Stimulated activated effector memory CD8-positive, alpha-beta T cell treated with anti-CD3 and anti-CD28 coated beads, Interleukin-12 subunit alpha, Interleukin-12 subunit beta, amount 100 ng/mL, for 72 hours (primary cell): ENCODE results near the gene UNC5CL.

Source experiments
- ATAC-seq: fragments of 150-1000 bp; cut with Tn5 transposase; 2 replicates; pipeline ENCODE4 v1.10.0; 2021
- DNase-seq, 2 donors: peaks; one replicate each; pipeline ENCODE4 v3.0.0; 2021 to 2022; ENCODE audit warnings: low spot score in 2 of 2
- H3K27ac Mint-ChIP-seq: one replicate; pipeline ENCODE4 v1.8.0; 2022; ENCODE audit warnings: mild to moderate bottlenecking, mixed read lengths
- H3K36me3 Mint-ChIP-seq: one replicate; pipeline ENCODE4 v1.8.0; 2022; ENCODE audit warnings: mild to moderate bottlenecking, mixed read lengths
- H3K4me1 Mint-ChIP-seq: one replicate; pipeline ENCODE4 v1.8.0; 2022; ENCODE audit warnings: mixed read lengths
- H3K4me3 Mint-ChIP-seq: one replicate; pipeline ENCODE4 v1.8.0; 2022; ENCODE audit warnings: mild to moderate bottlenecking, mixed read lengths
- H3K9me3 Mint-ChIP-seq: one replicate; pipeline ENCODE4 v1.8.0; 2022; ENCODE audit warnings: mixed read lengths

UNC5CL gene

GRCh38 chr6:41071923-41072835 lies 33.2 kb upstream of the UNC5CL start, which contains the start of gene OARD1:
Gene OARD1, minus strand, starts transcription at chr6:41072356. Its CDS starts 722 bp downstream, at chr6:41071634.
- H3K4me3 Mint-ChIP-seq = peak within 1 kb of the TSS; percentile 86
- H3K36me3 Mint-ChIP-seq = peaks cover 67% of the 10 kb centered on the region
- ATAC-seq (peak; percentile 85), DNase-seq (peak; percentile 99 to 100)
- H3K27ac Mint-ChIP-seq = peak within 1 kb of the TSS; percentile 98
- no peaks in the 10 kb centered on the region for H3K9me3 Mint-ChIP-seq
- H3K4me1 Mint-ChIP-seq = peaks cover 47% of the 10 kb centered on the region

- DNase-seq = no peak
- ATAC-seq = no peak
- peaks cover 74% of the 10 kb centered on the region for H3K36me3 Mint-ChIP-seq
- peak overlapping the region; percentile 86 for H3K4me3 Mint-ChIP-seq
- peaks cover 53% of the 10 kb centered on the region for H3K4me1 Mint-ChIP-seq
- H3K9me3 Mint-ChIP-seq = no peaks in the 10 kb centered on the region
- H3K27ac Mint-ChIP-seq = peak overlapping the region; percentile 98
Observed at GRCh38 chr6:41071501-41071922, 32.5 kb upstream of the UNC5CL start.

- peak; percentile 33 to 59 for DNase-seq
- Mint-ChIP-seq H3K27ac (no peak overlapping the region), H3K9me3 (no peaks in the 10 kb centered on the region), H3K36me3 (peaks cover 84% of the 10 kb centered on the region), H3K4me3 (no peak overlapping the region), H3K4me1 (peaks cover 26% of the 10 kb centered on the region)
- ATAC-seq = no peak
Observed at GRCh38 chr6:41066867-41067304, 27.9 kb upstream of the UNC5CL start.

- no peak overlapping the region for H3K27ac Mint-ChIP-seq
- DNase-seq (no peak), ATAC-seq (no peak)
- peaks cover 87% of the 10 kb centered on the region for H3K36me3 Mint-ChIP-seq
- H3K4me3 Mint-ChIP-seq = no peak overlapping the region
- H3K9me3 Mint-ChIP-seq = no peaks in the 10 kb centered on the region
- peaks cover 19% of the 10 kb centered on the region for H3K4me1 Mint-ChIP-seq
Observed at GRCh38 chr6:41065550-41066026, 26.6 kb upstream of the UNC5CL start.

GRCh38 chr6:41064841-41065240 lies 25.8 kb upstream of the UNC5CL start:
- H3K4me3 Mint-ChIP-seq = no peak overlapping the region
- no peak overlapping the region for H3K27ac Mint-ChIP-seq
- peaks cover 15% of the 10 kb centered on the region for H3K4me1 Mint-ChIP-seq
- H3K9me3 Mint-ChIP-seq = no peaks in the 10 kb centered on the region
- DNase-seq (no peak), ATAC-seq (no peak)
- H3K36me3 Mint-ChIP-seq = peaks cover 82% of the 10 kb centered on the region

GRCh38 chr6:41063884-41064285 lies 24.9 kb upstream of the UNC5CL start:
- Mint-ChIP-seq H3K36me3 (peaks cover 77% of the 10 kb centered on the region), H3K4me3 (no peak overlapping the region)

GRCh38 chr6:41062056-41062455 lies 23.0 kb upstream of the UNC5CL start:
- Mint-ChIP-seq H3K27ac (no peak overlapping the region), H3K4me1 (peaks cover 6% of the 10 kb centered on the region), H3K9me3 (no peaks in the 10 kb centered on the region), H3K36me3 (peaks cover 70% of the 10 kb centered on the region), H3K4me3 (no peak overlapping the region)
- ATAC-seq (no peak), DNase-seq (no peak)

More at GRCh38 chr6:41063884-41064285, 24.9 kb upstream of the UNC5CL start:
- no peak for ATAC-seq
- Mint-ChIP-seq H3K27ac (no peak overlapping the region), H3K9me3 (no peaks in the 10 kb centered on the region), H3K4me1 (peaks cover 15% of the 10 kb centered on the region)
- DNase-seq = no peak

- DNase-seq (no peak), ATAC-seq (no peak)
- H3K36me3 Mint-ChIP-seq = peaks cover 62% of the 10 kb centered on the region
- no peaks in the 10 kb centered on the region for H3K9me3 Mint-ChIP-seq
- no peak overlapping the region for H3K27ac Mint-ChIP-seq
- H3K4me1 Mint-ChIP-seq = no peaks in the 10 kb centered on the region
- H3K4me3 Mint-ChIP-seq = no peak overlapping the region
Observed at GRCh38 chr6:41061196-41061726, 22.2 kb upstream of the UNC5CL start.

- DNase-seq (no peak), ATAC-seq (no peak)
- peaks cover 51% of the 10 kb centered on the region for H3K36me3 Mint-ChIP-seq
- no peak overlapping the region for H3K4me3 Mint-ChIP-seq
- no peak overlapping the region for H3K27ac Mint-ChIP-seq
- no peaks in the 10 kb centered on the region for H3K4me1 Mint-ChIP-seq
- no peaks in the 10 kb centered on the region for H3K9me3 Mint-ChIP-seq
Observed at GRCh38 chr6:41059556-41059955, 20.5 kb upstream of the UNC5CL start.

GRCh38 chr6:41058783-41059181 lies 19.8 kb upstream of the UNC5CL start:
- H3K27ac Mint-ChIP-seq = no peak overlapping the region
- DNase-seq = no peak
- no peaks in the 10 kb centered on the region for H3K4me1 Mint-ChIP-seq
- H3K4me3 Mint-ChIP-seq = no peak overlapping the region
- no peaks in the 10 kb centered on the region for H3K9me3 Mint-ChIP-seq
- H3K36me3 Mint-ChIP-seq = peaks cover 44% of the 10 kb centered on the region
- ATAC-seq = no peak

GRCh38 chr6:41056768-41057490 lies 17.9 kb upstream of the UNC5CL start:
- Mint-ChIP-seq H3K9me3 (no peaks in the 10 kb centered on the region), H3K36me3 (peaks cover 31% of the 10 kb centered on the region), H3K27ac (no peak overlapping the region), H3K4me1 (peaks cover 15% of the 10 kb centered on the region), H3K4me3 (no peak overlapping the region)
- DNase-seq = no peak
- no peak for ATAC-seq

GRCh38 chr6:41055149-41055548 lies 16.1 kb upstream of the UNC5CL start:
- no peak for ATAC-seq
- no peak overlapping the region for H3K4me3 Mint-ChIP-seq
- H3K9me3 Mint-ChIP-seq = no peaks in the 10 kb centered on the region
- peaks cover 19% of the 10 kb centered on the region for H3K36me3 Mint-ChIP-seq
- no peak for DNase-seq
- peaks cover 19% of the 10 kb centered on the region for H3K4me1 Mint-ChIP-seq
- H3K27ac Mint-ChIP-seq = no peak overlapping the region

GRCh38 chr6:41054511-41054910 lies 15.5 kb upstream of the UNC5CL start:
- Mint-ChIP-seq H3K36me3 (peaks cover 19% of the 10 kb centered on the region), H3K27ac (no peak overlapping the region), H3K4me3 (no peak overlapping the region), H3K4me1 (peaks cover 19% of the 10 kb centered on the region), H3K9me3 (no peaks in the 10 kb centered on the region)
- no peak for ATAC-seq
- DNase-seq = no peak

- H3K27ac Mint-ChIP-seq = peak within 1 kb of the TSS; percentile 5
- H3K36me3 Mint-ChIP-seq = peaks cover 19% of the 10 kb centered on the region
- no peaks in the 10 kb centered on the region for H3K9me3 Mint-ChIP-seq
- ATAC-seq = no peak
- DNase-seq = no peak
- H3K4me1 Mint-ChIP-seq = peaks cover 19% of the 10 kb centered on the region
- no peak within 1 kb of the TSS for H3K4me3 Mint-ChIP-seq
Observed at GRCh38 chr6:41053041-41053440, 14.0 kb upstream of the UNC5CL start, which contains the start of gene APOBEC2. Gene APOBEC2, plus strand, starts transcription at chr6:41053202. Its CDS starts 146 bp downstream, at chr6:41053348.

- H3K4me1 Mint-ChIP-seq = peaks cover 19% of the 10 kb centered on the region
- no peak overlapping the region for H3K4me3 Mint-ChIP-seq
- H3K9me3 Mint-ChIP-seq = no peaks in the 10 kb centered on the region
- peak overlapping the region; percentile 5 for H3K27ac Mint-ChIP-seq
- DNase-seq (no peak), ATAC-seq (no peak)
- H3K36me3 Mint-ChIP-seq = peaks cover 12% of the 10 kb centered on the region
Observed at GRCh38 chr6:41051873-41052272, 12.9 kb upstream of the UNC5CL start.
